ENCODE measurements around the gene TNRC6C. TPM values are rescaled to one million over a fixed set of nuclear protein-coding genes. Genes with fewer than 3 reads are reported as not detected.
"Not testable (repeated sequence)": the region's sequence is repeated elsewhere in the genome, so short reads cannot be mapped to it uniquely, and the experiment has no call there.

Gene TNRC6C
- total and polyA plus RNA-seq, 7 donors = 1.2 to 22.4 (median 11.4) TPM

- 61 to 74% (median 63%) methylated on average over 11 of the region's 11 CpGs for WGBS, 3 donors
- no peak for ATAC-seq
- no peaks in the 10 kb centered on the region for H3K9me3 ChIP-seq
- peaks cover 0 to 4% (median 0%) of the 10 kb centered on the region in 3 donors for H3K27me3 ChIP-seq (ENCODE audit: insufficient read depth in 3 of 3, low read length in 2 of 3)
- intact Hi-C loops (cut with DNase I) = no loop called here
- no peaks in the 10 kb centered on the region for H3K36me3 ChIP-seq (ENCODE audit: insufficient read depth in 1 of 2, low read depth in 1 of 2)
- H3K4me1 ChIP-seq = no peaks in the 10 kb centered on the region
- no peak overlapping the region for H3K27ac ChIP-seq
- TF ChIP-seq CTCF (IDR thresholded peaks at IDR 0.05) = no peak
- H3K4me3 ChIP-seq = no peak overlapping the region
- no peak for DNase-seq
Measured at GRCh38 chr17:77935121-77935571, 23.4 kb upstream of the TNRC6C start.

- ATAC-seq; H3K4me3 ChIP-seq; DNase-seq; H3K27ac ChIP-seq; intact Hi-C loops (cut with DNase I); H3K36me3 ChIP-seq (ENCODE audit: insufficient read depth in 1 of 2, low read depth in 1 of 2); H3K27me3 ChIP-seq (ENCODE audit: insufficient read depth in 3 of 3, low read length in 2 of 3); H3K4me1 ChIP-seq; H3K9me3 ChIP-seq: not testable (repeated sequence)
- 56 to 60% (median 59%) methylated on average over 6 of the region's 6 CpGs for WGBS, 3 donors
Measured at GRCh38 chr17:77935744-77936143, 22.8 kb upstream of the TNRC6C start.

- TF ChIP-seq CTCF (IDR thresholded peaks at IDR 0.05) = no peak
- Histone ChIP-seq H3K4me3 (no peak overlapping the region), H3K9me3 (no peaks in the 10 kb centered on the region), H3K27ac (no peak overlapping the region), H3K4me1 (no peaks in the 10 kb centered on the region), H3K27me3 (ENCODE audit: insufficient read depth in 3 of 3, low read length in 2 of 3) (peaks cover 0 to 4% (median 0%) of the 10 kb centered on the region in 3 donors), H3K36me3 (ENCODE audit: insufficient read depth in 1 of 2, low read depth in 1 of 2) (no peaks in the 10 kb centered on the region)
- ATAC-seq (no peak), DNase-seq (no peak)
- intact Hi-C loops (cut with DNase I) = no loop called here
- WGBS, 3 donors = 87 to 93% (median 89%) methylated on average over 10 of the region's 10 CpGs
Measured at GRCh38 chr17:77936881-77937280, 21.6 kb upstream of the TNRC6C start.

GRCh38 chr17:77941004-77941403 lies 17.5 kb upstream of the TNRC6C start:
- no peak overlapping the region for H3K27ac ChIP-seq
- H3K4me1 ChIP-seq = no peaks in the 10 kb centered on the region
- no peaks in the 10 kb centered on the region for H3K27me3 ChIP-seq (ENCODE audit: insufficient read depth in 3 of 3, low read length in 2 of 3)
- H3K4me3 ChIP-seq = no peak overlapping the region
- no peaks in the 10 kb centered on the region for H3K36me3 ChIP-seq (ENCODE audit: insufficient read depth in 1 of 2, low read depth in 1 of 2)
- intact Hi-C loops (cut with DNase I) = no loop called here
- no peak for ATAC-seq
- WGBS, 3 donors = 87 to 94% (median 88%) methylated on average over 7 of the region's 7 CpGs
- H3K9me3 ChIP-seq = no peaks in the 10 kb centered on the region
- no peak for TF ChIP-seq CTCF (IDR thresholded peaks at IDR 0.05)
- no peak for DNase-seq

GRCh38 chr17:77942112-77942988 lies 16.2 kb upstream of the TNRC6C start:
- no peaks in the 10 kb centered on the region for H3K36me3 ChIP-seq (ENCODE audit: insufficient read depth in 1 of 2, low read depth in 1 of 2)
- intact Hi-C loops (cut with DNase I) = no loop called here
- DNase-seq = no peak
- 55 to 80% (median 55%) methylated on average over 11 of the region's 11 CpGs for WGBS, 3 donors
- H3K27ac ChIP-seq = no peak overlapping the region
- no peak for ATAC-seq
- no peaks in the 10 kb centered on the region for H3K27me3 ChIP-seq (ENCODE audit: insufficient read depth in 3 of 3, low read length in 2 of 3)
- no peak for TF ChIP-seq CTCF (IDR thresholded peaks at IDR 0.05)
- H3K4me1 ChIP-seq = no peaks in the 10 kb centered on the region
- no peak overlapping the region for H3K4me3 ChIP-seq
- H3K9me3 ChIP-seq = no peaks in the 10 kb centered on the region

All from psoas muscle (tissue), 8 donors.